ENCODE measurements around the gene NBAS.

The NBAS gene

DNA sequence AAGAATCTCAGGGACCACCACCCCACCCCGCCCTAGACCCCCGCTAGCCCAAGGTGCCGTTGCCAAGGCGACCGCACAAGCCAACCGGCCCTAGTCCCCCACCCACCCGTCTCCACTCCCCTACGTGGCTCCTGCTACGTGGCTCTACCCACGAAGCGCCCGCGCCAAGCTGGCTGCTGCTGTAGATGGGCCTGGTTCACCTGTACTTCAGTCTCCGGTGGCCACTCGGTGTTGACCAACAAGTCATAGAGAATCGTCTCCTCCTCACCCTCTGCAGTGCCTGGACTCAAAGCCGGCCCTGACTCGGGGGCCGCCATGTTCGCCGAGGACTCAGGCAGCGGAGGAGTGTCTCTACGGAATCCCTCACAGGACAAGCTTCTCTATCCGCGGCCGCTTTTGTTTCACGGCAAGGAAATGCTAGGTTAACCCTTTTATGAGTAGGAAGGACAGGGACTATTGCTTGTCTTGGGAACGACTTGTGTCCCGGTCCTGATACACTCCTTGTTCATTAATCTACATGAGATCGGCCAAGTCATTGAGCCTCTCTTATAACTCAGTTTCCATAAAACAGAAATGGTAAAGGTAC, at the start of gene NBAS:
NBAS (minus strand) TSS at position 347 of the 586 bp plus-strand sequence; CDS start at position 317, 30 bp downstream.
- DNase-seq (ENCODE audit: low spot score) = peak; percentile 81

DNA sequence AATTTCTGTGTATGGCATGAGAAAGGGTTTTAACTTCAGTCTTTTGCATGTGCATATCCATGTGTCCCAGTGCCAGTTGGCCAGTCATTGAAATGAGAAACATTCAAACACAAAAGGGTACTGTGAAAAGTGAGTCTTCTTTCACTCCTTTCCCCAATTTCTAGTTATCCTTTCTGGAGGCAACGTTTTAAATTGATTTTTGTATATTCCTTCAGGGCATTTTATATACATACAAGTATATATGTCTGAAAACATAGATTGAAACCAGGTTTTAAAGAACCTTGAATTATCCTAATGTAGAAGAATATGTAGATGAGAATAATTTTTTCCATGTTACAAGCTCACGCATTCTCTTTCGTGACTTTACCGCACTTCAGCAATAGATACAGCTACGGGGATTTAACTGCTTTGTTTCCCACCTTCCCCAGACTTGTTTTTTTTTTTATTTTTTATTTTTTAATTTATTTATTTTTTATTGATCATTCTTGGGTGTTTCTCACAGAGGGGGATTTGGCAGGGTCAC, 49.4 kb upstream of the NBAS start:
- DNase-seq (ENCODE audit: low spot score) = no peak

DNA sequence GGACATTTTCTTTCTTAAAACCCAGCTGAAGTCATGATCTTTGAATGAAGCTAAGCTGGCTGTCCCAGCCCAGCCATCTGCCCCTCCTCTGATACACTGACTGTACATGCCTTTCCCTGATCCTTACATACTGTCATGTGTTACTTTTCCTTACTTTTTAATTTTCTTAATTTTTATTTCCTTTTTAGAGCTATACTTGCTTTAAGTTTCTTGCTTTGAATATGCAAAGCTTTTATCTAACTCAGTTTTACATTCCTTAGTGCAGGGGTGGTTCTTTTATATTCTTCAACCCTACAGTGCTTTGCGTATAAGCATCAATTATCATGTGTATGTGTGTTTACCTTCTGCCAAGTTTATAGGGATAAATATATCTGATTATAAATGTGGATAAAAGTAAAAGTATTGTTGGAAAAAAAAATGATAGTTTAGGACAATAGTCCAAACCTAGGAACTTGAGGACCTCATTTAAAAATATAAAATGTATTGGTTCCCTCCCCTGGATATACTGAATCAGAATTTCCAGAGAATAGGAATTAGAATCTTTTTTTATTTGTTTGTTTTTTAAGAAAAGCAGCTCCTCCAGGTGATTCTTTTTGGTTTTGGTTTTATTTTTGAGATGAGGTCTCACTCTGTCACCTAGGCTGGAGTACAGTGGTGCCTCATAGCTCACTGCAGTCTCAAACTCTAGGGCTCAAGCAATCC, 48.4 kb upstream of the NBAS start:
- no peak for DNase-seq (ENCODE audit: low spot score)

DNA sequence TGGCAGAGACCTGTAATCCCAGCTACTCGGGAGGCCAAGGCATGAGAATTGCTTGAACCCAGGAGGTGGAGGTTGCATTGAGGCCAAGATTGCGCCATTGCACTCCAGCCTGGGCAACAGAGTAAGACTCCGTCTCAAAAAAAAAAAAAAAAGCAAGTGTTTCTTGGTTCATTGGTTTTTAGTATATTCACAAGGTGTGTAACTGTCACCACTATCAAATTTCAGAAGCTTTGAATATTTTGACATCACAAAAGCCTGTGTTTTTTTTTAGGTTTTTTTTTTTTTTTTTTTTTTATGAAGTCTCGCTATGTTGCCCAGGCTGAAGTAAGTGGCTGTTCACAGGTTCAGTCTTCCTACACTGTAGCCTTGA, 47.2 kb upstream of the NBAS start:
- no peak for DNase-seq (ENCODE audit: low spot score)

DNA sequence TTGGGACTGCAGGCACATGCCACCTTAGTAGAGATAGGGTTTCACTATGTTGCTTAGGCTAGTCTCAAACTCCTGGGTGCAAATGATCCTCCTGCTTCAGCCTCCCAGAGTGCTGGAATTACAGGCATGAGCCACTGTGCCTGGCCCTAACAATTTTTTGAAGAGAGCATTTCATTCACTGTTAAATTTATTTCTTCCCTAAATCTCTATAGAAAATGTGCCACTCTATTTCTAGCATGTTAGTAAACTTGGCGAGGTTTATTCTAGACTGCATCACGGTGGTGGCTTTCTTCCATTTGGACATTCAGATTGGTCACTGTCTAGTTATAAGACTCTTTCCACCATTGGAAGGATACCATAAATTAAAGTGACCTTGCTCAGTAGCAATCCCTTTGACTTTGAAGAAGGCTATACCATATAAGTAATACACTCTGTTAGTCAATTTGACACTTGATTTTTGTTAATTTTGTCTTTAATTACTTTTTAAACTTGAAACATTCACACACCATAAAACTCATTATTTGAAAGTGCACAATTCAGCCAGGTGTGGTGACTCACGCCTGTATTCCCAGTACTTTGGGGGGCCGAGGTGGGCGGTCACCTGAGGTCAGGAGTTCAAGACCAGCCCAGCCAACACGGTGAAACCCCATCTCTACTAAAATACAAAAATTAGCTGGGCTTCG, 46.7 kb upstream of the NBAS start:
- no peak for DNase-seq (ENCODE audit: low spot score)

DNA sequence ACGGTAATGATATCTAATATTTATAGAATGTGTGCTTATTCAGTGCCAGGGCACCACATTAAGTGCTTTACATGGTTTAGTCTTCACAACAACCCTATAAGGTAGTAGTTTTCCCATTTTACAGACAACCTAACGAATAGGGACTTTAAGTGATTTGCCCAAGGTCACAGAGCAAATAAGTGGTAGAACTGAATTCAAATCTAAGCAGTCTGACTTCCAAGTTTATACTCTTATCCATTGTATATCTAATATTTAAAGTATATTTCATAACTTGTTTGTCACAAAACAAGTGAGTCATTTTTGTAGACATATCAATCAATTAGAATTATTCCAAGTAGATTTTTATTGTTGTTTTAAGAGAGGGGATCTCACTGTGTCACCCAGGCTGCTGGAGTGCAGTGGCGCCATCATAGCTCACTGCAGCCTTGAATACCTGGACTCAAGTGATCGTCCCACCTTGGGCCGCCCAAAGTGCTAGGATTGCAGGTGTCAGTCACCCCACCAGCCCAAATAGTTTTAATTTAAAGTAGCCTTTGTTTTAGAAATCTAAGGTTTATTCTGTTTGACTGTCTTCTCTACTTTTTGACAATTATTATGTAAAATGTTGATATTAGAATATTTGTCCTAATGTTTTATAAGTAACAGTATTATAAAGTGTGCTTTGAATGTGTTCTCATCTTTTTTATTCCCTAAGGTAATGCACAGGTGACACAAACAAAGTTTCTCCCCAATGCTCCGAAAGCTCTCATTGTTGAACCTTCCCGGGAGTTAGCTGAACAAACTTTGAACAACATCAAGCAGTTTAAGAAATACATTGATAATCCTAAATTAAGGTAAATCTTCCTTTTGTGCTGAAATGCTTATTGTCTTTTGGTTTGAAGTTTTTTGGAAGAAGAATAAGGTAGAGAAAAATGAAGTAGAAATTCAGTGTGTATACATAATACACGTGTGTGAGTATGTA, 45.6 kb upstream of the NBAS start:
- no peak for DNase-seq (ENCODE audit: low spot score)

DNA sequence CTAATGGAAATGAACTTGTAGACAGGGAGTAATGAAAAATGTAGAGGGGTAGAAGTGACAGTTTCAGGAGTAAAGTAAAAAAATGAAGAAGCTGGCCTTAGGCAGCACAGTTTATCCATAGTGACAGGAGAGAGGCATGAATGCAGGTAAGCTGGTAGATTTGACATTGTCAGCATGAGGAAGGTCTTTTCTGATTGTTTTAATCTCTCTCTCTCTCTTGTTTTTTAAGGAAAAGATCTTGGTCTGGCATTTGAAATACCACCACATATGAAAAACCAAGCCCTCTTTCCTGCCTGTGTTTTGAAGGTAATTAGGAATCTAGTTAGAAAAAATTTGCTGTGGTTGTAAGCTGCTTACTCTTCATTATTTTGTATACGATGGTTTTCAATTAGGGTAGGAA, 44.6 kb upstream of the NBAS start:
- no peak for DNase-seq (ENCODE audit: low spot score)

DNA sequence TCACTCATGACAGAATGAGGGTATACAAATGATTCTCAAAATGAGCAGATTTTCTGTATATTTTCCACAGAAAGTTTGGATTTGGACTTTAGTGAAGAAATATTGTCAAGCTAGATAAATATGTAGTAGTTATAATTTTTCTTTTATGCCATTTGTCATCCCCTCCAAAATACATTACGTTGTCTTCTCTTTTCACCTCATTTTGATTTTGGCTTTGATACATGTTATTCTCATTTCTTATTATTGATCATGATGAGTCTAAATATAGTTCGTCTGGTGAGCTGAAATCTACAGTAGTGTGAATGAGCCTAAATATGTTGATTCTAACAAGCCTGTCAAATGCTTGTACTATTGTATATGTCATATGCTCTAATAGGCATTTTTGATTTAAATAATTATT, 42.8 kb upstream of the NBAS start:
- DNase-seq (ENCODE audit: low spot score) = no peak

DNA sequence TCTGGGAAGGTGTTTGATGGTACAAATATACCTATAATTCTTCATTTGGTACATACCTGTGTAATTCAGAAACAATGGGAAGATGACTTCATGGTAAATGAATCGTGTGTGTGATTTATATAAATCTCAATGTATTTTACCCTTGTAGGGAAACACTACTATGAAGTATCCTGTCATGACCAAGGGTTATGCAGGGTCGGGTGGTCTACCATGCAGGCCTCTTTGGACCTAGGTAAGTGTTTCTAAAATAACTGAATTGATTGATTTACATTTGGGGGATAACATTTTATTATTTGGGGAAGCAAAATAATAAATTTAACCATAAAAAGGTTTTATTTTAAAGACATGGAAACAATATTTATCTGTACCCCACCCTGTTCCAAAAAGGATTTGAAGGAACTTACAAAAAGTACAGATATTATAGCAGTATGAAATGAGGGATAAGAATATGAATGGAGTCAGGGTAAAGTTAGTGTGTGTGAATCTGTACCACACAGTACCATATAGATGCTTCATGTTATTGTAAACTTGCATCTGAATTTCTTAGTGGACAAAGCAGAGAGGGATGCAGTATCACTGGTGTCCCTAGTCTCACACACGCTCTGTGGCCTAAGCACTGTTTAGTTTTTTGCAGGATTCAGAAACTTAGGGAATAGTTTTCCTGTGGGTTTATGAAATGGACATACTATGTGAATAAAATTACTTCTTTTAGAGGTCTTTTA, 42.1 kb upstream of the NBAS start:
- no peak for DNase-seq (ENCODE audit: low spot score)

DNA sequence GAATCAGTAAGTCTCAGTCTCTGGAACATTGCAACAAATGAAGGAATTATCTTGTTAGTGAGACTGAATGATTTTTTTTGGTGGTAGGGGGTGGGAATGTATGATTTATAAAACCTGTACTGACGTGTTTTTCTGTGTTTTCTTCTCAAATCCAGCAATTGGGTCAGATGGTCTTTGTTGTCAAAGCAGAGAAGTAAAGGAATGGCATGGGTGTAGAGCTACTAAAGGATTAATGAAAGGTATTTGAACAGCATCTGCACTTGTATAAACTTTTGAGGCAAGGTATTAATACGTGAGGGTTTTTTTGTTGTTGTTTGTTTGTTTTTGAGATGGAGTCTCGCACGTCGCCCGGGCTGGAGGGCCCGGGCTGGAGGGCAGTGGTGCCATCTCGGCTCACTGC, 41.3 kb upstream of the NBAS start:
- DNase-seq (ENCODE audit: low spot score) = no peak

DNA sequence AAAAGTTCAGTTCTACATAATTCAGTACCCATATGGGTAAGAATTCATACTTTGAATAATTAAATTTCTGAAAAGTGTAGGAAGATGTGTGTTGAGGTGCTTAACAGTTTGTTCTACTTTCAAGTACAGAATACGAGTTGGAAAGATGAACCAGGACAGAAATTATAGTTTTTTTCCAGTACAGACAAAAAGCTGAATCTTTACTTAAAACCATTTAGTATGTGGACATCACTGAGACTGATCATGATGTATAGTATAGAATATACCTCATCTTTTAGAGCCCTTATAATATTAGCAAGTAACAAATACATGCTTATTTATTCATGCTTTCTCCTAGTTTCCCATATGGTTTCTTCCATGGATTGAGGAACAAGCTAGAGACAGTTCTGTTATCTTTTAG, 40.5 kb upstream of the NBAS start:
- no peak for DNase-seq (ENCODE audit: low spot score)

DNA sequence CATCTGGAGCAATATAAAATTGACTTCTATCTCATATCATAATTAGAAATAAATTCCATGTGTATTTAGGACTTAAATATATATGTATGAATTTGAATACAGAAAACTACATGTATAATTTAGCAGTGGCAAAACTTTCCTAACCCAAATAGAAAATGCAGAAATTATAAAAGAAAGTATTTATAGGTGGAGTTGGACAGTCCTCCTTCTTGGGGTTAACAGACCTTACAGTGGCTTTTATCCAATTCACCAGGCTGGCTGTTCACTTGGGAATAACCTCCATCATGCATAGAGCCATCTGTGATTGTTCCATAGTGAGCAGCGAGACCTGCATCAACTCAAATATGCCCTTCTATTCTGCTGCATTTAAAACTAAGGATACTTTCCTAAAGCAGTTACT, 38.9 kb upstream of the NBAS start:
- DNase-seq (ENCODE audit: low spot score) = no peak

DNA sequence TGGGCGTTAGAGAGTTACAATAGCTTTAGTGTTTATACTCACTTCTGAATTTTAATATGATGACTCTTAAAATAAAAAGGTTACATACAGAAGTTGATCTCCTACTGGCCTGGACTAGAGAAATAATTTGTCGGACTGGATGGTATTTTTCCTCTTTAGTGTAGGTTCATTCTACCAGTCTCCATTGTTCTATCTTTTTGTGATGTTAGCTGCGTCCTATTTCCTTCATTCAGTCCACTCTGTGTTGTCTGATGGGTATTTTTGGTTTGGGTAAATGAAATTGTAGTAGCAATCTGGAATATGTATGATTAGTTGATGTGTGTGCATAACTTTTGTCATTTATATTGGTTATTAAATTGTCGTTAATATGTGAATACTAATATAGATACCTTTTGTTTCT, 35.8 kb upstream of the NBAS start:
- DNase-seq (ENCODE audit: low spot score) = no peak

DNA sequence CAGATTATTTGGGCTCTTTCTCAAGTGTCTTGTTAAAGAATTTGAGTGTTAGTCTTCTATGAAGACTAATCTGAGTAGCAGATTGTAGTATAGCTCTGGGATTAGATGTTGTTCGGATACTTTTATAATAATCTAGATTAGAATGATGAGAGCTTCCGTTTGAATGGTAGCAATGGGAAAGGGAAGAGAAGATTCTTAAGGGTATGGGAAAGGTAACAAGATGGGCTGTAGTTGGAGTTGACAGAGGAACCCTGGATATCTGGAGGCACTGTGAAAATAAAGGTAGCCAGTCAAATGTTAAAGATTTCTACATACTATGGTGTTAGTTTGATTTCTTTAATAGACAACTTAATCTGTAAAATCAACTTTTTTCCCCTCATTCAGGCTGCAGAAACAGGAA, 35.2 kb upstream of the NBAS start:
- DNase-seq (ENCODE audit: low spot score) = no peak

DNA sequence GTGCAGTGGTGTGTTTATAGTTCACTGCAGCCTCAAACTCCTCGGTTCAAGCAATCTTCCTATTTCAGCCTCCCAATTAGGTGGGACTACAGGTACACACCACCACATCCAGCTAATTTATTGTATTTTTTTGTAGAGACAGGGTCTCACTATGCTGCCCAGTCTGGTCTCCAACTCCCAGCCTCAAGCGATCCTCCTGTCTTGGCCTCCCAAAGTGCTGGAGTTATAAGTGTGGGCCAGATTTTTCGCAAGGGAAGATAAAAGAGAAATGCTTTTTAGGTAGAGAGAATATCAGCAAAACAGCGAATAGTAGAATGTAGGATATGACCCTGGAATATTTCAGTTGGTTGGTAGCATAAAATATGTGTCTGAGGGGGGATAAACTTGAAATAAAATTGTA, 34.8 kb upstream of the NBAS start:
- DNase-seq (ENCODE audit: low spot score) = no peak

DNA sequence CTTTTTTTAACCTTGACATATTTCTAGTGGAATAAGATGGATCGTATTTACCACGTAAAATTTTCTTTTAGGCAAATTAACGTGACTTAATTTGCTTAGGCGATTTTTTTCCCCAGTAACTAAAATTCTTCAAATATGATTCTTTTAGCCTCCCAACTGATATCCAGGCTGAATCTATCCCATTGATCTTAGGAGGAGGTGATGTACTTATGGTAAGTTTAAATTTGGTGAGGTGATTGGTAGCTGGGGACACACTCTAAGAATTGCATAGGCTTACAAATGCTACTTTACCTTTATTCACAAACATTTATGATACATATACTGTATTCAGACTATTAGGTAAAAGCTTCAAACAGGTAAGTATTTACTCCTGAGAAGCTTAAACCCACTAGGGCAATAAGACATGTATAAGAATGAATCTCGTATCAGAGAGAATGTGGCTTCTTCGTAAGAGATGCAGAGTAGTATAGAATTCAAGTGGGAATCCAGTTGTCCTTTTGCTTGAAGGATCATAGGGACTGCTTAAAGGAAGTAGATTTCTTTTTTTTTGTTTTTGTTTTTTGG, 34.3 kb upstream of the NBAS start:
- DNase-seq (ENCODE audit: low spot score) = no peak

DNA sequence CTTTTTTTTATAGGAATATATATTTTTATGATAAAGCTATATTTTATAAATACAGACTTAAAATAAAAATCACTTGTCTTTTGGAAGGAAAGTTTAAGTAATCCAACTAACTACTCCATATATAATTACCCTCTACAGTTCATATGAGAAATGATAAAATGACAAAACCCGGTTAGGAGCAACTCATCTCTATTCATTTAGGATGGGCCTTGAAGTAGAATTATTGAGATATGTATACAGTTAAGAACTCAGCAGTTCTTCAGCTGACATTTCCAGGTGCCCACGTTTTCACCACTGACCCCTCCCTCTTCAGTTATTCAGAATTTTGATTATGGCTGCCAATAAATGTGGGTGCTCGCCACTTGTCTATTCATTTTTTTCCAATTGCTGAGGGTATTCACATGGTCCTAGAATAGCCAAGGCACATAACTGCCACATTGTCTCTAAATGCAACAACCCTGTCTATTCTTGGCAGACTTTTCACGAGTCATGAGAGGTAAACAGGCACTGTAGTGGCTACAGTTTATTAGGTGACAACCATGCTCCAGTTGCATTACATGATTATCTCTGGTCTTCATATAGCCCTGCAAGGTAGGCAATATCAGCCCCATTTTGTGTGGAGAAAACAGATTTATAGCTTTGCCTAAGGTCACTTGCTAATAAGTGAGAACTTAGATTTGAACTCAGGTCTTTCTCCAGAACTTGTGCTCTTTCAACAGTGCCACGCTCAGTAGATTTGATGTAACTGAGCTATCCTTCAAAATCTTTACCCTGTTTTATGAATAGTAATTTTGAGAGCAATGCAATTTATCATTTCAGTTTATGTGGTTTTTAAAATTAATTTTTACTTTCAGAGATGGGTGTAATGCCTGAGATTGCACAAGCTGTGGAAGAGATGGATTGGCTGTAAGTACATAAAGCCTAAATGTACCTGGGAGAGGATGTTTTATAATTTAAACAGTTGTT, 33.4 kb upstream of the NBAS start:
- DNase-seq (ENCODE audit: low spot score) = no peak

DNA sequence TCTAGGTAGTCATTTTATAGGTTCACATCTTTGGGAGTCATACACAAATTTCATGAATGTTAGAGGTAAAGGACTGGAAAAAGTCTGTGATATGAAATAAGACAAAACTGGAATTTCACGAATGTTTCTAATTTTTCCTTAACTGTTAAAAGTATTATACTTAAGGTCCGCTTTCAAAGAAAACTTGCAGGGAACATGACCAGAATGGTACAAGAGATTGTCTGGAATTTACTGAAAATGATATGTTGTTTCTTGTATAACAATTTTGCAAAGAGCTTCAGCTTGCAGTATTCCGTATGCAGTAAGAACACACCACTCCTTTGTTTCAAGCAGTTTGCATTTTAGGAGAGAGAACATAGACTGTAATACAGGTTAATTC, 32.2 kb upstream of the NBAS start:
- DNase-seq (ENCODE audit: low spot score) = no peak

DNA sequence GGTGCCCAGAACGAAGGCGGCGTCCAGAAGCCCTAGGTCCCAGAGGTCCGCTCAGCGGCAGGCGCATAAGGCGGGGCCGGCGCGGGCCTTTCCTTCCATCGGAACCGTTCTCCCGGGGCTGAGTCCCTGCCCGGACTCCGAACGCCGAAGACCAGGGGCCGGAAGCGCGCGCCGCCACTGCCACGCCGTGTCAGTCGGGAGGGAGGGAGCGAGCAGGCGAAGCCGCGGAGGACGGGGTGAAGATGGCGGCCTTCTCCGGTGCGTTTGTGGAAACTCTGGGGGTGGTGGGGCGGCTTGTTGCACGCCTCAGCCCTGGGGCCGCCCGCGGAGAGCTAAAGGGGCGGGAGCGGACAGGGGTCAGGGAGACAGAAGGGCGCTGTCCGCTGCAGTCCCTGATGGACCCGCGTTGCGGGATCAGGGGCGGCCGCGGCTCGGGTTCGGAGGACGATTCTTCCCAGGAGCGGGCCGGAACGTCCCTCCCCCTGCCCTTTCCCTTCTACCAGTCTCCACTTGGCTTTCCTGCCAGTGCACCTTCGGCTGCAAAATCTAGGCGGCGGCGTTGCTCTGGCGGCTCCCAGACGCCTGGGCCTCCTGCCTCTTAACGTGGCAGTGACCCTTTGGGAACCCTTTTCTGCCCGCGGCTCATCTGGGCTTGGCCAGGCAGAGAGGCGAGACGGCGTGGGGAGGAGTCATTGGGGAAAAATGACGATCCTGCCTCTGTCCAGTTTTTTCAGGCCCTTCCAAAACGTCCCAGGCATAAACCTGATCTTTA, 30.7 kb upstream of the NBAS start, which contains the start of gene DDX1:
DDX1 (plus strand) TSS at position 177 of the 772 bp plus-strand sequence; CDS start at position 243, 66 bp downstream.
- peak; percentile 79 for DNase-seq (ENCODE audit: low spot score)

Data from CD4-positive, alpha-beta T cell treated with Interleukin-6 at 100 ng/mL for 8 hours (primary cell).